ENCODE measurements around the gene GOLGA5. TPM values are rescaled to one million over a fixed set of nuclear protein-coding genes. Genes with fewer than 3 reads are reported as not detected.

The GOLGA5 gene
- total and polyA plus RNA-seq, 2 experiments from 2014 or later: 26.2 to 30.2 TPM

- Histone ChIP-seq H3K27ac (ENCODE audit: low read depth) (no peak overlapping the region), H3K79me2 (replicated peaks; ENCODE audit: insufficient read depth) (no peaks in the 10 kb centered on the region), H3K4me1 (ENCODE audit: insufficient read depth) (peaks cover 6% of the 10 kb centered on the region; the same call in 1 of the 2 replicates), H3F3A (replicated peaks; ENCODE audit: low read depth) (no peaks in the 10 kb centered on the region), H3K36me3 (ENCODE audit: insufficient read depth) (no peaks in the 10 kb centered on the region), H4K20me1 (replicated peaks; ENCODE audit: insufficient read depth) (no peaks in the 10 kb centered on the region), H3K9me2 (ENCODE audit: insufficient read depth) (no peaks in the 10 kb centered on the region), H2AFZ (peak overlapping the region; percentile 34), H3K4me2 (0 out of 2 replicates have a peak overlapping the region, but pooled peaks have one; percentile 3), H3K4me3 (no peak overlapping the region), H3K27me3 (ENCODE audit: insufficient read depth) (no peaks in the 10 kb centered on the region)
- peak; percentile 51 for DNase-seq (ENCODE audit: low spot score)
- H3K27me3 Mint-ChIP-seq (ENCODE audit: insufficient read depth, low read depth, poor library complexity): peaks cover 2% of the 10 kb centered on the region
- H3K4me3 Mint-ChIP-seq: no peak overlapping the region
- peaks cover 21% of the 10 kb centered on the region for H3K4me1 Mint-ChIP-seq
- no peaks in the 10 kb centered on the region for H3K36me3 Mint-ChIP-seq (ENCODE audit: low read depth)
- no peak overlapping the region for H3K27ac Mint-ChIP-seq
- no peak for TF ChIP-seq REST (IDR thresholded peaks at IDR 0.05; ENCODE audit: unreplicated experiment)
- no peak for TF ChIP-seq JUNB (IDR thresholded peaks at IDR 0.05; ENCODE audit: unreplicated experiment)
- no peak for TF ChIP-seq ETS1 (IDR thresholded peaks at IDR 0.05)
- no peak for TF ChIP-seq POLR2AphosphoS5 (IDR thresholded peaks at IDR 0.05; ENCODE audit: low read depth)
- TF ChIP-seq NANOG (IDR thresholded peaks at IDR 0.05; ENCODE audit: borderline replicate concordance): no peak
- no peak for TF ChIP-seq ZNF331 (CRISPR knock-in tag; IDR thresholded peaks at IDR 0.05; ENCODE audit: low read depth)
- TF ChIP-seq EZH2 (IDR thresholded peaks at IDR 0.05; ENCODE audit: low read depth, unreplicated experiment): no peak
- no peak for TF ChIP-seq STAT1 (IDR thresholded peaks at IDR 0.05; ENCODE audit: unreplicated experiment)
- TF ChIP-seq ZNF462 (CRISPR knock-in tag; IDR thresholded peaks at IDR 0.05): no peak
- TF ChIP-seq EZH2phosphoT487 (IDR thresholded peaks at IDR 0.05; ENCODE audit: unreplicated experiment): no peak
- no peak for TF ChIP-seq CREB1 (CRISPR knock-in tag; IDR thresholded peaks at IDR 0.05; ENCODE audit: low read depth)
- no peak for TF ChIP-seq CTCF (conservative IDR thresholded peaks at IDR 0.05; ENCODE audit: low read depth in 2 of 2)
- no peak for TF ChIP-seq ZNF114 (CRISPR knock-in tag; IDR thresholded peaks at IDR 0.05)
- ATAC-seq: peak; percentile 83
- no peaks in the 10 kb centered on the region for H3K9me3 Mint-ChIP-seq
These were observed 83.8 kb downstream of the GOLGA5 start for GRCh38 chr14:92877757-92878431.
